ENCODE results near the gene EIF3J.
"Not testable (repeated sequence)": the region's sequence is repeated elsewhere in the genome, so short reads cannot be mapped to it uniquely, and the experiment has no call there.

Gene EIF3J

DNA sequence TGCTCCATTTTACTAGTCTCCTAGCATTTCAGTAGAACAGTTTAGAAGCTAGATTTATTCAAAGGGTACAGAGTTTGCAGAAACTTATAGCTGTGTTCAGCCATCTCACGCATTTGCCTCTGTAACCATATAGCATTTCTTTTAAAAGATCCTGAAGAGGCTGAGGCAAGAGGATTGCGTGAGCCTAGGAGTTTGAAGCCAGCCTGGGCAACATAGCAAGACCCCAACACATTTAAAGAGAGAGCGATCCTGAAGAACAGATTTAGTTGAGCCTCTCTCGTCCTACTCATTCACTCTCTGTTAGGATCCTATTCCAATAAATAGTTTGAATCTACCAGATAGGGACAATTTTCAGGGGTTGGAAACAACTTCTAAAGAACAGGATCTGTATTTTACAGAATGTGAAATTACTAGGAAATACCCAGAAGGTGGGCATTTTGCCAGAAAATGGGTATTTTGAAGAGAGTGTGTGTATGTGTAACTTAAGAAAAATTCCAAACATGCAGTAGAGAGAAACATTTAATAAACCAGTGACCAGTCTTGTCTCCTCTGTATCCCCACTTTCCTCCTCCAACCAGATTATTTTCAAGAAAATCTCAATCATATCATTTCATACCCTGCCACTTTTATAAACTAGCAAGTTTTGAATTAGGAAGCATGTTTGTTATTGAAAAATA is 4.5 kb downstream of the EIF3J start:
- no peak for DNase-seq (ENCODE audit: low read depth, low spot score)

DNA sequence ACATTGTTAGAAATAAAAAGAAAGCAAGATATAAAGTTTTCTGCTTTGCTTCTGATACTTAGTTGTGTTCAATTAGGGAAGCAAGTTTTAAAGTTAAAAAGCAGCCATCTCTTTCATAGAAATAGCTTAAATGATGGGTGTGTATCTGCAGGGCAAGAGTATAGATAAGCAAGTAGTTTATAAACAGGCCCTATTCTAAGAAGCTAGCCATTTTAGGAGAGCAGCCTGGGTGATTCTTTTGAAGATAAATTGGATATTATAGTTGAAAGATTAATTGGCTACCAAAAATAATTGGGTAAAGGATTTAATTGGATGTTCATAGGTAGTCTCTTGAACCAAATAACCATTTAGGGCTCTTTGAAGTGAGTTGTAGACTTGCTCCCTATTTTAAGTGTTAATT is 5.6 kb downstream of the EIF3J start:
- DNase-seq (ENCODE audit: low read depth, low spot score): no peak

DNA sequence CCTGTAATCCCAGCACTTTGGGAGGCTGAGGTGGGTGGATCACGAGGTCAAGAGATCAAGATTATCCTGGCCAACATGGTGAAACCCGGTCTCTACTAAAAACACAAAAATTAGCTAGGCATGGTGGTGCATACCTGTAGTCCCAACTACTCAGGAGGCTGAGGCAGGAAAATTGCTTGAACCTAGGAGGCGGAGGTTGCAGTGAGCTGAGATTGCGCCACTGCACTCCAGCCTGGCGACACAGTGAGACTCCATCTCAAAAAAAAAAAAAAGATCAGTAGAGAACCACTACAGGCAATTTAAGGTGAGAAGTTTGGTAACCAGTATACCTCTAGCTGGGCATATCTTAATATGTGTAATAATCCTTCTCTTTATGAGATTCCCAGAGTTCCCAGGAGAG is 7.8 kb downstream of the EIF3J start:
- DNase-seq (ENCODE audit: low read depth, low spot score): not testable (repeated sequence)

DNA sequence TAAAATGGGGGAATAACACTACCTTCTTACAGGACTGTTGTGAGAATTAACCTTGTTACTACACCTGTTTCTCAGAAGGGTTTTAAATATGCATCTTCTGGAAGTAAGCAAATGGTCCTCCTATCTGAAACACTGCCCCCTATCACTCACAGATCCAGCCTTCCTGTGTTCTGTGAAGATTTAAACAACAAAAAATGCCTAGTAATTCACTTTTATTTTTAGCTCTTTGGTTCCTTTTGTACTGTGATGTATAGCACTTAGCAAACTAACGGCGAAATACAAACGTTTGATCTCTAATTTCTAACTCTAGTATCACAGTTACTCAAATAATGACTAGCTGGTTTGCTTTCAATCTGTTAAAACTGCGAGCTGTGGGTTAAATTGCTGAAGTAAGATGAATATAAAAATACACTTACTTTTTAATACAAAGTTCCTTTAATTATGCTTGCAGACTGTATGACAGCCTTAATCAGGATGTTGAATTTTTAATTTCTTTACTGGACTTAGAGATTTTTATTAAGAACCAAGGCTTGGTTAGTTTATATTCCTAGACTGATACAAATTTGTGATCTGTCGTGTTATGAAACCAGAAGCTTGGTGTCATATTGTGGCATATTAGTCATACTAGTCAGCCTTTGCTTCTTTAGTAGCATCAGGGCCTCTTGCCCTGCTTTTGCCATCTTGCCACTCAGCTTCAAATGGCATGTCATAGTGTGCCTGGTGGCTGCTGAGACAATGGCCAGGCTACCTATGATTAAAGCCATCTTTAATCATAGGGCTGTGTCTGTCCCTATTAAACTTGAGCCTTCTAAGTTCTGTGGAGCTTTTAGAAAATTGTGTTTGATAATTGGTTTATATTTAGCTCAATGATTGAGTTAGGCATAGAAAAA is 9.2 kb downstream of the EIF3J start:
- no peak for DNase-seq (ENCODE audit: low read depth, low spot score)

DNA sequence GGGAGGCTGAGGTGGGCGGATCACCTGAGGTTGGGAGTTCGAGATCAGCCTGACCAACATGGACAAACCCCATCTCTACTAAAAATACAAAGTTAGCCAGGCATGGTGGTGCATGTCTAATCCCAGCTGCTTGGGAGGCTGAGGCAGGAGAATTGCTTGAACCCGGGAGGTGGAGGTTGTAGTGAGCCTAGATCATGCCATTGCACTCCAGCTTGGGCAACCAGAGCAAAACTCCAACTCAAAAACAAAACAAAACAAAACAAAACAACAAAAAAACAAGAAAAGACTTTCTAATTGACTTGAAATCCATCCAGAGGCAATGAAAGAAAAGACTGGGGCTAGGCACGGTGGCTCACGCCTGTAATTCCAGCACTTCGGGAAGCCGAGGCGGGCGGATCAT is 12.2 kb downstream of the EIF3J start:
- DNase-seq (ENCODE audit: low read depth, low spot score): not testable (repeated sequence)

DNA sequence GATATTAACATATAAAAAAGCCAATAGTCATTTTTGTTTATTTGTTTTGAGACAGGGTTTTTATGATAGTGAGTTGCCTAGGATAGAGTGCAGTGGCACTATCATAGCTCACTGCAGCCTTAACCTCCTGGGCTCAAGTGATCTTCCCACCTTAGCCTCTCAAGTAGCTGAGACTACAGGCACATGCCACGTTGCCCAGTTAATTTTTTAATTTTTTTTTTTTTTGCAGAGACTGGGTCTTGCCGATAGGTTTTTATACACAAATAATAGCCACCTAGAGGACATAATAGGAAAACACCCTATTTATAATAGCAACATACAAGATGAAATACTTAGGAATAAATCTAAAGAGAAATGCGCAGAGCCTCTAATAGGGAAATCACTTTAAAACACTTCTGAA is 13.3 kb downstream of the EIF3J start:
- DNase-seq (ENCODE audit: low read depth, low spot score): no peak

DNA sequence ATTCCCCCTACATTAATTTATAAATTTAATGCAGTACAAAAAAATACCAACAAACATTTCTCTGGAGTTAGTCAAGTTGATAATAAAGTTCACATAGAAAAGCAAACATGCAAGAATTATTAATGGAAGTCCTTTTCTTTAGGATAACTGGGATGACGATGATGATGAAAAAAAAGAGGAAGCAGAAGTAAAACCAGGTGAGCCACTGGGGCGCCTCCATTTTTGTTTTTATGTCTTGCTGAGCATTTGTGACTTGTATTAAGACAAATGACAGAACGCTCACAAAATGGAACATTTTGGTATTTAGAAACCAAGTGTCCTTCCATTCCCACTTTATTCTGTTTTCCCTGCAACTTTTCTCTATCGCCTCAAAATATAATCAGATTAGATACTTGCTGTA is 13.8 kb downstream of the EIF3J start:
- DNase-seq (ENCODE audit: low read depth, low spot score): no peak

DNA sequence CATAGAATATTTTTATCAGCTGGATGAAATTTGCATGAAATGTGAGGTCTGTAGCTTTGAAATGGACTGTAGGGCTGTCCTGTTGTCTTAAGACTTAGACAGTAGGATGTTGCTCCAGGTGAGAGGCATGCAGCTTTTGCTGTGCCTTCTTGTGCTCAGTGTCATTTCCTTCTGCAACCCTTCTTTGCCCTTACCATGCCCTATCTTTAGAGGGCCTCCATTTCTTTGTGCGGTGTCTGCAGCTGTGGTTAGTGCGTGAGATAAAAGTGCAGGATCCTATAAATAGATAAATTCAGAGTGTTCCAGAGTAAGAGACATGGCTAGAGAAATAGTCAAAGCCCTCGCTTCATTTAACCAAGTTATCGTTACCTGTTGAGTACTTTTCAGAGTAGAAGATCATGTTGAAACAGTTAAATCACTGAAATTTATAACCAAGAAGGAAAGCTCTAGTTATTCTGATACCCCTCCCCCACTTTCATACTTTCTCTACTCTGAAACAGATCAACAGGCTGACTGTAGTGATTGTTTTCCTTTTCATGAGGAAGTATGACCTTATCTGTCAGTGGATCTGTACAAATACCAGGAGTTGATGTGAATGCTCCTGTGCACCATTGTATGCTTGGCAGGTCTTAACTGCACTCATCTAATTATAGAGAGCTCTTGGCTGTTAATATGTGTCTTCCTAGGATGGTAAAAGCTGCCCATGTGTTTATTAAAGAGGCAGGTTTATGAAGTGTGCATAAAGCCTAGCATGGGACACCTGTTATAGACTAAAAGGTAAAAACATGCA is 18.2 kb downstream of the EIF3J start:
- DNase-seq (ENCODE audit: low read depth, low spot score): no peak

DNA sequence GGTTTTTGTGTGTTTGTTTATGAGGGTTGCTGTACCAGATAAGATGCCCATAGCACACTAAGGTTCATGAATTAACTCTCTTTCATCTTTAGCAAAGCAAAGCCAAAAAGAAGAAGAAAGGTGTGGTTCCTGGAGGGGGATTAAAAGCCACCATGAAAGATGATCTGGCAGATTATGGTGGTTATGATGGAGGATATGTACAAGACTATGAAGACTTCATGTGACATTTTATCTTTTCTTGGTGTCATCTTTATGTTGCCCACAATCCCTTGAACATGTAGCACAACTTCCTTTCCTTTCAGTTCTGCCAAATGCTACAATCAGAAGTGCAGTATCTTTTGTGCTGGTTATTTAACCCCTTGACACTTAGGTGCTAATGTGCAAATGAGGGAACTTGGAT is 24.0 kb downstream of the EIF3J start:
- not testable (repeated sequence) for DNase-seq (ENCODE audit: low read depth, low spot score)

DNA sequence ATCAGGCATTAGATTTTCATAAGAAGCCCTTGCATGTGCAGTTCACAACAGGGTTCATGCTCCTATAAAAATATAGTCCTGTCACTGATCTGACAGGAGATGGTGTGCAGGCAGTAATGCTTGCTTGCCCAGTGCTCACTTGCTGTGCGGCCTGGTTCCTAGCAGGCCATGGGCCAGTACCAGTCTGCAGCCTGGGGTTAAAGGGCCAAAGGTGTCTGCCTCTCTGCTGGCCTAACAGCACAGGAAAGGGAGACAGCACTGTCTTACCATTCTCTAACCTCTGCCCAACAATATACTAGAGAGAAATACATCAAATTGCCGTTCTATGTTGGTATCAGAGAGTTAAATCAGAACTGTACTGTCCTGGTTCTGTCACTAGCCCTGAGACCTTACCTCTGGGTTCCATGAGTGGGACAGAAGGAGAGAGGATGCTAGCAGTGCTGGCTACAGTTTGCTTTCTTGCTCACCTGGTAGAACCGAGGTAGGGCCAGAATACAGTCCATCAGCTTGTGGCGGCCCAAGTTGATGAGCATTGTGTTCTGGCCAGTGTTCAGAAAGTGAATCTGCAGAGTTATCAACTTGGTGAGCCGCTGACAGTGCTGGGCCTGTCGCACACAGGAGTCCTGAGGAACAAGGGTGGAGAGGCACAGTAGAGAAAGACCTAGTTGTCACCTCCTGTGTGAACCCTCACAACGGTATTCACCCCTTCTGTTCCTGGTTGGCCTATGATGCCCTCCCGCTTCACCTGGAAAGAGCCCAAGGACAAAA is 28.6 kb downstream of the EIF3J start:
- no peak for DNase-seq (ENCODE audit: low read depth, low spot score)

DNA sequence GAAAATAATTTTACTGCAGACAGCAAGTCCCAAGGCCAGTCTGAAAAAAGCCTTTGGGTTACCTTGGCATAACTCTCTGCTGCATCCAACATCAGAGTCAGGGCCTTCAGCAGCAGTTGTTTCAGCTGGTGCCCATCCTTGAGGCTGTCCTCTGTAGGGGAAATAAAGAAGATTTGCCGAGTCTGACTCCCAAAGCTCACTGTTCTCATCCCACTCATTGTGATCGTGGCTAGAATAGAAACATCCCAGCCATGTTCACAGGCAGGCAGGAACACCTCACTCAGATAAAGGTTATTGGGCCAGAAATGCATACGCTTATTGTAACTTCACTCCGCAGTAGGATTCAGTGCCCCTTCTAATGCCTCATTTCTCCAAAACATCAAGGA is 29.2 kb downstream of the EIF3J start:
- DNase-seq (ENCODE audit: low read depth, low spot score): no peak

DNA sequence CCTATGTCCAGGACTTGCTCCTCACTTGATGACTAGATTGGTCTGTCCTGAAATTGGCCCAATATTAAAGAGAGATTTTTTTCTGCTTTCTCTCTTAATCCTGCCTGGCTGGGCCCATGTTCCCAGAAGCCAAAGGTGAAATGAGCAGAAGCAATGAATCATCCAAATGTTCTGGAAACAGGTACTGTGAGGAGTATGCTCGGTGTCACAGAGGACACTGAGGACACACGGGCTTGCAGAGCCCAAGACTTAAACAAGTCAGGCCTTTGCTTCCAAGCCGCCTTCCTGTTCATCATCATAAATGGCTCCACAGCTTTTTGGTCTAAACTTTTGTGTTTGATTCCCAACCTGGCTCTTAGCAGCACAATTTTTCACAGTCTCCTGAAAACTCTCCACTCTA is 31.4 kb downstream of the EIF3J start:
- no peak for DNase-seq (ENCODE audit: low read depth, low spot score)

DNA sequence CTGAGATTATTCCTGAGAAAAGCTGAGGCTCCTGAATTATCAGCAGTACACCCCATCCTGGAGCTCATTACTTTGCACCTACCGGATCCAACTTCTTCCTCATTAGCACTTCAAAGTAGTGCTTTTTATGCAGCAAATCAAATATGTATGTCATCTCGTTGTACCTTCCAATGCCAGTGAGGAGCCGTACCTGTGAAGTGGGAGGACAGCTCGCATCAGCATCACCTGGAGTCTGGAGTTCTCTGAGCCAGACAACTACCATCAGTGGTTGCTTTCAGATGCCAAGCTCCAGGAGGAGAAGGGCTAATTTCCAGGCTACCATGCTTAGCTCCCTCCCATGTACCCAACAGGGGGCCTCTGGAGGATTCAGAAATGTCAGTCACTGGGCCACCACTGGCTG is 32.4 kb downstream of the EIF3J start:
- no peak for DNase-seq (ENCODE audit: low read depth, low spot score)

DNA sequence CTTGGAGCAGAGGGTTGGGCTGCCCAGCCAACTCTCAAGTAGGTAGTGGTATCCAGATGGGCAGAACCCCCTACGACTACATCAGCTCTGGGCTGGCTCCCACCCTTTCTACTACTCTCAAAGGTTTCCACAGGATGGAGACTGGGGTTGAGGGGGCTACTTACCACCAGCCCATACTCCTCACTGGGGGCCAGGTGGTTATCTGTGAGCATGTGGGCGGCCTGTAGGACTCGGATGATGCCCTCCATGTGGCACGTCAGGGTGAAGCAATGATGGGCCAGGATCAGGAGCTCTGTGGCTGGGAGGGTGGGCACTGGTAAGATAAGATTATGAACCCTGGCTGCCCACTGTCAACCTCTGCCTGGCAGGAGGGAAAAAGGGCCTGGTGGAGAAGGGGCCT is 33.4 kb downstream of the EIF3J start:
- DNase-seq (ENCODE audit: low read depth, low spot score): no peak

DNA sequence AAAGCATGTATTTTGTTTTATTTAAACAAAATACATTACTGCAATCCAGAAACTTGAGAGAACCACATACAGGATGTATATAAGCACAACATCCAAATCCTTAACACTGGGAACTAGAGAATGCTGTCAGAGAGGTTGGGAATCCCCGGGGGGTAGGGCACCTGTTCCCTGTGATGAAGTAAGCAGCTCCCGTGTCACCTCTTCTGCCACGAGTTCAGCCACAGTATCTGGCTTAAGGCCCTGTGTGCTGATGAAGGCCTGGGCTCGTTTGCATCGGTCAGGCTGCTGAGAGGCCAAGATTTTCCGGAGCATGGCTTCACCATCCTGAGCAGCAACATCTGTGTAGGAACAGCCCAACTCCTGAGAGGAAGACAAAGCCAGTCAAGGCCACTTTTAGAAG is 36.4 kb downstream of the EIF3J start:
- no peak for DNase-seq (ENCODE audit: low read depth, low spot score)

DNA sequence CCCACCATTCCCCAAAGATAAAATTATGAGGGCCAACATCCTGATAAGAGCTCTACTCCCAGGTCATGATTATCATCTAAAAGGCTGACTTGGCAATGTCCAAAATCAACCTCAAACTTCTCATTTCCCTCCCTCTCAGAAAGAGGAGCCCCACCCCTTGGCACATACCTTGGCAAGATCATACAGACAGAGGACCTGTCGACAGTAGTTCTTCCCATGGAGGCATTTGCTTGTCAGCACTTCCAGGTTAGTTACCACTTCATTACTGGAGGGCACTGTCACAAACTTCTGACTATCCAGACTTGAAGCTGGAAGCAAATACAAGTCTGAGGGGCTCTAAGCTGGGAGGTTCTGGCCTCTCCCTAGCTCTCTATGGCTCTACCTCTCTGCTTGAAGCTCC is 37.8 kb downstream of the EIF3J start:
- no peak for DNase-seq (ENCODE audit: low read depth, low spot score)

DNA sequence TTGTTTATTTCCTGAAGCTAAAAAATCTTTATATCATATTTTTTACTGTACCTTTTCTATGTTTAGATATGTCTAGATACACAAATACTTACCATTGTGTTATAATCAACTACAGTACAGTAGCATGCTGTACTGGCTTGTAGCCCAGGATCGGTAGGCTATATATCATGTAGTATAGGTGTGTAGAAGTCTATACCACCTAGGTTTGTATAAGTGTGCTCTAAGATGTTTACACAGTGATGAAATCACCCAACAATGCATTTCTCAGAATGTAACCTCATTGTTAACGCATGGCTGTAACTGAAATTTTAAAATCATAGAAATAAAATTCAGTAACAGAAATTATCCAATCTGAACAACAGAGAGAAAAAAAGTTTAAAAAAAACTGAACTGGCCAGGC is 43.2 kb downstream of the EIF3J start:
- DNase-seq (ENCODE audit: low read depth, low spot score): no peak

DNA sequence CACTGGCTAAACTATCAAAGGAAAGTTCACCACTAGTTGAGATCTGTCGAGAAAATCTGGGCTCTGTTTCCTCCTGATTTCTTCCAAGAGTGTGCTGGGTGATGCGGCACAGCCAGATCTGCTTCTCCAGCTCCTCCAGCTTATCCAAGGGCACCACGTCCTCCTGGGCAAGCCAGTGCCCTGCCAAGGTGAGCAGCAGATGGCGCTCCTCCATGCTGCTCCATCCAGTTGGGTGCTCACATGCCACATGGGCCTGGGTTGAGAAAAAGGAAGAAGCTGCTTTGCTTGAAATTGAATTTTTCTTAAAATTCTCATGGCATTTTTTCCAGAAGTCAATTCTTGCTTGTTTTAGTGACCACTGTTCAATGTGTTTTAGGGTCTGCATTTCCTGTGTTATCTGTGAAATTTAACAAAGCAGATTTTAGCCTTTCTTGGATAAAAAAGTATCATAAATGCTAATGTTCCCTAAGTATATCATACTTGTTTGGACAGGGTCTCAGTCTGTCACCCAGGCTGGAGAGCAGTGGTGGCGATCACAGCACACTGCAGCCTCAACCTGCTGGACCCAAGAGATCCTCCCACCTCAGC is 47.3 kb downstream of the EIF3J start:
- peak; percentile 30 for DNase-seq (ENCODE audit: low read depth, low spot score)

DNA sequence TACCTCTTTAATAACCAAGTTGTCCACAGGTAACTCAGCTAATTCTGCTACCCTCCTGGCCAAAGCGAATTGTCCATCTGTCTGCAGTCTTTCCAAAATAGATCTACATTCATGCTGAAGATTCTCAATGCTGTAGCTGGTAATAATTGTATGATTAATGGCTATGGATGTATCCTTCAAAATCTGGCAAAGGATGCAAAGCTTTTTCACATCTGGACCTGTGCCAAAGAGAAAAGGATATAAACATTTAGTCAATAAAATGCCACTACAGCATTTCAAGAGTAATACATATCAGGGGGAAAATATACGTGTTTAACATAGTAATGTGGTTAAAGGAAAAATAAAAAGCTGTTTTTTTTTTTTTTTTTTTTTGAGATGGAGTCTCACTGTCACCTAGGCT is 48.7 kb downstream of the EIF3J start:
- DNase-seq (ENCODE audit: low read depth, low spot score): no peak

DNA sequence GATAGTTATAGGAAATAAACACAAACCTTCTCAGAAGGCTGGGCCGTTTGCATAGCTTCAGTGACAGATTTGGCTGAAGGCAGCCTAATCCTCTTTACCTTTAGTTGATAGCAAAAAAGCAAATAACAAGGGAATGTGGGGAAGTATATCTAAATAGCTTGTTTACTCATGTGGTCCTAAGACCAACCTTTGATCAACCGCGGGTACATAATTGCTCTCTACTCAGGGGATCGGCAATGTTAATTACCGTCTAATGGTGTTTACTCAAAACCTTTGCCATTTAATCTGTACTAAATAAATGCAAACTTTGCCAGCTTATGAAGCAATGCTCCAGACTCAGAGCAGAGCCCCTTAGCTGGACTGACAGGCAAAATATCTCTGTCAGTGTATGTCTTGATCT is 51.6 kb downstream of the EIF3J start:
- no peak for DNase-seq (ENCODE audit: low read depth, low spot score)

DNA sequence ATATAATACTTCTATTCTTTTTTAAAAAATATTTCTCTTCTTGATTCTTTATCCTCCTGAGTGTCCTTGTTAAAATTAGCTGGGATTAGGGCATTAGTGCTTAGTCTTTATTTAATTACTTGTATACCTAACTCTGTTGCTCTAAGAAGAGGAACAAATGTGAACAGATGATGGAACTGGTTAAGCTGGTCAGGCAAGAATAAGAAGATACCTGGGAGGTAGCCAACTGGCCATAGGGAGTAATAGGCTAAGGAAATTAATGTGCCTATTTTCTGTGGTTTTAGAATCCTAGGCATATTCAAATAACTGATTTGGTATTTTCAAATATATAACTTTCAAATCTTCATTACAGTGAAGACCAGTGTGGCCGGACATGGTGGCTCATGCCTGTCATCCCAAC is 54.4 kb downstream of the EIF3J start:
- DNase-seq (ENCODE audit: low read depth, low spot score): no peak

Data from ELF-1 (cell line).